Memory B cell (primary cell): Measurements from ENCODE around the gene TMPRSS6.

Experiments
- ATAC-seq: fragments of 150-1000 bp; cut with Tn5 transposase; 2 replicates; pipeline ENCODE4 v1.10.0; 2021; ENCODE audit warnings: low read depth, mild to moderate bottlenecking, moderate library complexity
- DNase-seq, 2 donors: peaks; one replicate each; pipeline ENCODE4 v3.0.0; 2022; ENCODE audit warnings: low spot score in 2 of 2
- H3K27ac Mint-ChIP-seq: one replicate; pipeline ENCODE4 v1.8.0; 2022; ENCODE audit warnings: mild to moderate bottlenecking, moderate library complexity, mixed read lengths
- H3K27me3 Mint-ChIP-seq: one replicate; pipeline ENCODE4 v1.8.0; 2022; ENCODE audit warnings: mixed read lengths
- H3K36me3 Mint-ChIP-seq: one replicate; pipeline ENCODE4 v1.8.0; 2022; ENCODE audit warnings: mild to moderate bottlenecking, mixed read lengths
- H3K4me1 Mint-ChIP-seq: one replicate; pipeline ENCODE4 v1.8.0; 2022; ENCODE audit warnings: mixed read lengths
- H3K4me3 Mint-ChIP-seq: one replicate; pipeline ENCODE4 v1.8.0; 2022; ENCODE audit warnings: mild to moderate bottlenecking, moderate library complexity, mixed read lengths
- H3K9me3 Mint-ChIP-seq: one replicate; pipeline ENCODE4 v1.8.0; 2022; ENCODE audit warnings: mixed read lengths

The TMPRSS6 gene

GRCh38 chr22:37056246-37056645 lies 53.3 kb downstream of the TMPRSS6 start:
- no peak for DNase-seq
- no peaks in the 10 kb centered on the region for H3K9me3 Mint-ChIP-seq
- ATAC-seq, result no peak
- peaks cover 14% of the 10 kb centered on the region for H3K36me3 Mint-ChIP-seq
- H3K4me1 Mint-ChIP-seq, result peaks cover 6% of the 10 kb centered on the region
- H3K27me3 Mint-ChIP-seq, result no peaks in the 10 kb centered on the region
- no peak overlapping the region for H3K27ac Mint-ChIP-seq
- H3K4me3 Mint-ChIP-seq, result no peak overlapping the region

- H3K27ac Mint-ChIP-seq, result no peak overlapping the region
- no peaks in the 10 kb centered on the region for H3K27me3 Mint-ChIP-seq
- no peaks in the 10 kb centered on the region for H3K9me3 Mint-ChIP-seq
- peaks cover 6% of the 10 kb centered on the region for H3K4me1 Mint-ChIP-seq
- H3K36me3 Mint-ChIP-seq, result peaks cover 8% of the 10 kb centered on the region
- no peak overlapping the region for H3K4me3 Mint-ChIP-seq
- DNase-seq, result no peak
- no peak for ATAC-seq
Observed at GRCh38 chr22:37054600-37055365, 54.7 kb downstream of the TMPRSS6 start.

- peaks cover 6% of the 10 kb centered on the region for H3K4me1 Mint-ChIP-seq
- no peaks in the 10 kb centered on the region for H3K27me3 Mint-ChIP-seq
- H3K36me3 Mint-ChIP-seq, result peaks cover 8% of the 10 kb centered on the region
- no peak overlapping the region for H3K27ac Mint-ChIP-seq
- no peak for DNase-seq
- no peak for ATAC-seq
- H3K9me3 Mint-ChIP-seq, result no peaks in the 10 kb centered on the region
- H3K4me3 Mint-ChIP-seq, result peak overlapping the region; percentile 30
Observed at GRCh38 chr22:37054056-37054395, 55.5 kb downstream of the TMPRSS6 start.

GRCh38 chr22:37053310-37054055 lies 56.0 kb downstream of the TMPRSS6 start:
- no peak for ATAC-seq
- H3K4me1 Mint-ChIP-seq, result peaks cover 6% of the 10 kb centered on the region
- DNase-seq, result no peak
- peak overlapping the region; percentile 54 for H3K4me3 Mint-ChIP-seq
- H3K9me3 Mint-ChIP-seq, result no peaks in the 10 kb centered on the region
- peaks cover 8% of the 10 kb centered on the region for H3K36me3 Mint-ChIP-seq
- H3K27ac Mint-ChIP-seq, result peak overlapping the region; percentile 53
- no peaks in the 10 kb centered on the region for H3K27me3 Mint-ChIP-seq

- peak overlapping the region; percentile 84 for H3K4me3 Mint-ChIP-seq
- no peak for DNase-seq
- no peaks in the 10 kb centered on the region for H3K27me3 Mint-ChIP-seq
- no peaks in the 10 kb centered on the region for H3K9me3 Mint-ChIP-seq
- H3K27ac Mint-ChIP-seq, result peak overlapping the region; percentile 53
- peaks cover 8% of the 10 kb centered on the region for H3K36me3 Mint-ChIP-seq
- H3K4me1 Mint-ChIP-seq, result peaks cover 6% of the 10 kb centered on the region
- ATAC-seq, result no peak
Observed at GRCh38 chr22:37052386-37053309, 56.9 kb downstream of the TMPRSS6 start.

GRCh38 chr22:37051391-37052385 lies 57.8 kb downstream of the TMPRSS6 start, which contains the start of gene KCTD17:
KCTD17 (plus strand) TSS chr22:37051742; CDS start chr22:37051761, 19 bp downstream.
- H3K4me3 Mint-ChIP-seq, result peak within 1 kb of the TSS; percentile 84
- H3K36me3 Mint-ChIP-seq, result peaks cover 7% of the 10 kb centered on the region
- peak within 1 kb of the TSS; percentile 53 for H3K27ac Mint-ChIP-seq
- ATAC-seq, result peak; percentile 99
- DNase-seq, result peak; percentile 53 to 63
- no peaks in the 10 kb centered on the region for H3K27me3 Mint-ChIP-seq
- H3K9me3 Mint-ChIP-seq, result no peaks in the 10 kb centered on the region
- H3K4me1 Mint-ChIP-seq, result peaks cover 6% of the 10 kb centered on the region

GRCh38 chr22:37050913-37051312 lies 58.6 kb downstream of the TMPRSS6 start:
- H3K4me3 Mint-ChIP-seq, result no peak overlapping the region
- no peaks in the 10 kb centered on the region for H3K27me3 Mint-ChIP-seq
- no peak overlapping the region for H3K27ac Mint-ChIP-seq
- ATAC-seq (no peak), DNase-seq (no peak)
- peaks cover 6% of the 10 kb centered on the region for H3K4me1 Mint-ChIP-seq
- peaks cover 3% of the 10 kb centered on the region for H3K36me3 Mint-ChIP-seq
- no peaks in the 10 kb centered on the region for H3K9me3 Mint-ChIP-seq

- no peaks in the 10 kb centered on the region for H3K27me3 Mint-ChIP-seq
- ATAC-seq (no peak), DNase-seq (no peak)
- no peak overlapping the region for H3K4me3 Mint-ChIP-seq
- H3K4me1 Mint-ChIP-seq, result peaks cover 6% of the 10 kb centered on the region
- peaks cover 2% of the 10 kb centered on the region for H3K36me3 Mint-ChIP-seq
- no peaks in the 10 kb centered on the region for H3K9me3 Mint-ChIP-seq
- no peak overlapping the region for H3K27ac Mint-ChIP-seq
Observed at GRCh38 chr22:37049224-37049623, 60.3 kb downstream of the TMPRSS6 start.

- Mint-ChIP-seq H3K36me3 (no peaks in the 10 kb centered on the region), H3K27ac (no peak overlapping the region), H3K9me3 (no peaks in the 10 kb centered on the region), H3K4me3 (no peak overlapping the region), H3K27me3 (no peaks in the 10 kb centered on the region), H3K4me1 (peaks cover 5% of the 10 kb centered on the region)
- ATAC-seq (no peak), DNase-seq (no peak)
Observed at GRCh38 chr22:37048133-37048532, 61.4 kb downstream of the TMPRSS6 start.

- Mint-ChIP-seq H3K27me3 (no peaks in the 10 kb centered on the region), H3K4me3 (no peak overlapping the region), H3K36me3 (no peaks in the 10 kb centered on the region), H3K4me1 (peaks cover 2% of the 10 kb centered on the region), H3K9me3 (no peaks in the 10 kb centered on the region), H3K27ac (no peak overlapping the region)
- ATAC-seq, result no peak
- no peak for DNase-seq
Observed at GRCh38 chr22:37047006-37047405, 62.5 kb downstream of the TMPRSS6 start.

GRCh38 chr22:37046589-37046988 lies 62.9 kb downstream of the TMPRSS6 start:
- DNase-seq (no peak), ATAC-seq (no peak)
- peaks cover 2% of the 10 kb centered on the region for H3K4me1 Mint-ChIP-seq
- no peaks in the 10 kb centered on the region for H3K36me3 Mint-ChIP-seq
- H3K27me3 Mint-ChIP-seq, result peaks cover under 1% of the 10 kb centered on the region
- H3K9me3 Mint-ChIP-seq, result no peaks in the 10 kb centered on the region
- H3K4me3 Mint-ChIP-seq, result no peak overlapping the region
- H3K27ac Mint-ChIP-seq, result no peak overlapping the region

GRCh38 chr22:37045958-37046357 lies 63.6 kb downstream of the TMPRSS6 start:
- DNase-seq (no peak), ATAC-seq (no peak)
- H3K27me3 Mint-ChIP-seq, result peaks cover 3% of the 10 kb centered on the region
- peaks cover 2% of the 10 kb centered on the region for H3K4me1 Mint-ChIP-seq
- no peak overlapping the region for H3K27ac Mint-ChIP-seq
- no peaks in the 10 kb centered on the region for H3K36me3 Mint-ChIP-seq
- H3K4me3 Mint-ChIP-seq, result no peak overlapping the region
- H3K9me3 Mint-ChIP-seq, result no peaks in the 10 kb centered on the region
